T-cell (primary cell): Measurements from ENCODE around the gene TMEM222. TPM values are rescaled to one million over a fixed set of nuclear protein-coding genes. Genes with fewer than 3 reads are reported as not detected.
A peak's percentile ranks its signal among the peaks of the same experiment; 100 is the strongest.

Source experiments
- ATAC-seq, 4 experiments: fragments of 200-7000 bp in 3 of 4; fragments of 150-1000 bp in 1 of 4; cut with Tn5 transposase; replicated peaks in 1 of 4; 1 replicate in 3 of 4; 2 replicates in 1 of 4; pipeline ENCODE4 v1.10.0; 2021; ENCODE audit warnings: moderate library complexity in 3 of 4, mild to moderate bottlenecking in 2 of 4, moderate number of reproducible peaks in 1 of 4
- CTCF ChIA-PET, 2 donors: fragments of 300-600 bp; sonication (Branson Sonifier 250); formaldehyde crosslinking; loops; one replicate each; lab custom pipeline; 2022; ENCODE audit warnings: antibody characterized with exemption in 2 of 2; lab: Charles Lee
- POLR2A ChIA-PET, 2 donors: fragments of 300-600 bp; sonication (Branson Sonifier 250); formaldehyde crosslinking; loops; one replicate each; lab custom pipeline; 2022; ENCODE audit warnings: antibody characterized with exemption in 2 of 2; lab: Charles Lee
- DNase-seq, 35 experiments: peaks; one replicate each; pipeline versions ENCODE4 v3.0.0 to v3.0.0-alpha.2; 2013 to 2023
- H3K27ac ChIP-seq: one replicate; pipeline ENCODE4 v1.5.1; 2013; ENCODE audit warnings: low read length
- H3K27me3 ChIP-seq, 2 experiments: replicated peaks in 1 of 2; 1 replicate in 1 of 2; 2 replicates in 1 of 2; pipeline versions ENCODE4 v1.6.1 to v1.7.0; 2013; ENCODE audit warnings: low read length in 1 of 2, mixed read lengths in 1 of 2; ENCODE audit not compliant: control insufficient read depth in 2 of 2, insufficient read depth in 2 of 2; ENCODE audit errors: extremely low read depth in 1 of 2
- H3K36me3 ChIP-seq, 2 donors: 1 replicate in 1 of 2; 2 replicates in 1 of 2; pipeline versions ENCODE4 v1.6.1 to v1.7.0; 2013; ENCODE audit warnings: low read length in 1 of 2; ENCODE audit not compliant: control insufficient read depth in 2 of 2, insufficient read depth in 1 of 2; ENCODE audit errors: extremely low read depth in 1 of 2
- H3K4me1 ChIP-seq, 2 experiments: 1 replicate in 1 of 2; 2 replicates in 1 of 2; pipeline versions ENCODE4 v1.6.1 to v1.7.0; 2013; ENCODE audit warnings: low read length in 2 of 2, mixed read lengths in 1 of 2; ENCODE audit not compliant: insufficient read depth in 2 of 2, control insufficient read depth in 1 of 2; ENCODE audit errors: extremely low read depth in 1 of 2
- H3K4me3 ChIP-seq, 2 donors: 1 replicate in 1 of 2; 2 replicates in 1 of 2; pipeline versions ENCODE4 v1.5.1 to v1.7.0; 2013; ENCODE audit warnings: mild to moderate bottlenecking in 2 of 2, low read length in 1 of 2, moderate library complexity in 1 of 2; ENCODE audit not compliant: control insufficient read depth in 1 of 2; ENCODE audit errors: extremely low read depth in 1 of 2
- H3K9me3 ChIP-seq: 2 replicates; pipeline ENCODE4 v1.7.0; 2013
- H3K27ac Mint-ChIP-seq, 2 donors: one replicate each; pipeline ENCODE4 v1.8.0; 2020 to 2021; ENCODE audit warnings: mild to moderate bottlenecking in 2 of 2, mixed read lengths in 2 of 2
- H3K27me3 Mint-ChIP-seq, 2 donors: one replicate each; pipeline ENCODE4 v1.8.0; 2021 to 2022; ENCODE audit warnings: mixed read lengths in 2 of 2
- H3K36me3 Mint-ChIP-seq: one replicate; pipeline ENCODE4 v1.8.0; 2021; ENCODE audit warnings: mixed read lengths
- H3K4me1 Mint-ChIP-seq, 3 donors: one replicate each; pipeline ENCODE4 v1.8.0; 2020 to 2022; ENCODE audit warnings: mixed read lengths in 3 of 3, mild to moderate bottlenecking in 1 of 3
- H3K4me3 Mint-ChIP-seq, 3 donors: one replicate each; pipeline ENCODE4 v1.8.0; 2020 to 2022; ENCODE audit warnings: mild to moderate bottlenecking in 3 of 3, mixed read lengths in 3 of 3, moderate library complexity in 3 of 3
- H3K9me3 Mint-ChIP-seq, 3 donors: one replicate each; pipeline ENCODE4 v1.8.0; 2020 to 2022; ENCODE audit warnings: mixed read lengths in 3 of 3
- WGBS: methylation state at CpG from one replicate; pipeline ENCODE4 v1.1.5; 2013; ENCODE audit warnings: missing lambda C conversion rate; ENCODE audit not compliant: insufficient coverage; 5-methylcytosine and 5-hydroxymethylcytosine counted together
- total RNA-seq, 35 experiments: library from RNA in 6 of 35; stranded (reverse) in 6 of 35; fragments of 120-200 nt in 1 of 35; gene quantifications; one replicate each; pipeline versions ENCODE4 v1.2.1 to v1.2.4 and lab custom pipeline; 2013 to 2026

Gene TMEM222
- total RNA-seq, 5 donors from 2014 or later (not counting 1 experiment from before 2014, with no cell fraction given), result 25.2 to 48.8 (median 43.7) TPM

DNA sequence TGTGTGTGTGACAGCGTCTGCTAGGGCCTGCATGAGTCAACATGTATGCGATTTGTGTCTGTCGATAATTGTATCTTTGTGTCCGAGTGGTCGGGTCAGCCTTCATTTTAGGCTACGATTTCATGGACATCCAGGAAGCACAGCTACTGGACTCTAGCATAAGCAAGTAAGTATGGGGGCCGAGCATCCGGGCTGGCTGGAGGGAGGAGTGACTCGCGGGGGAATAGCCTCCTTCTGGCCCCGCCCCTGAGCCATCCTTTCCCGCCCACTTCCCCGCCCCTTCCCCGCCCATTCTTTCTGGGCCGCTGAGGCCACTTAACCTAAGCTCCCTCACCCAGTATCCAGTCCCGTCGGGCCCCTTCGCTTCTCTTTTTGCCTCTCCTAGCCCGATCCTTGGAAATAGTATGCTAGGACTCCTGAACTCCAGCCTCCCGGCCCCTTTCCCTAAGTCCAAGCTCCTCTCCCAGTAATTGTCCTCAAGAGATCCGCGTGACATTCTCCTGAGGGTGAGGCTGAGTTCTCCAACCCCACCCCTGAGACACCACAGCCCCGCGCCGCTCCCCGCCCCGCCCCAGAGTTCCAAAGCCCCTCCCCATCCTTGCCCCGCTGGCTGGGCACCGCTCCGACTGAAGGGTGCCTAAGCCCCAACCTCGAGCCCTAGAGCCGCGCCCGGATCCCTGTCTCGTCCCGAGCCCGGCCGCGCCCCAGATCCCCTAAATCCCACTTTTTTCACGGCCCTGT is 43.6 kb downstream of the TMEM222 start:
- H3K9me3 ChIP-seq, result no peaks in the 10 kb centered on the region
- H3K9me3 Mint-ChIP-seq, result no peaks in the 10 kb centered on the region
- peaks cover 38 to 48% (median 43%) of the 10 kb centered on the region in 3 donors for H3K4me1 Mint-ChIP-seq
- CTCF ChIA-PET, result interaction anchor here (0.6 to 1.8 kb wide), 8 partner anchors 9 to 1144 kb away, joined by 3 to 10 read pairs (median 4); no protein-coding TSS in a partner anchor
- ATAC-seq (peak; percentile 70 to 76 (median 72)), DNase-seq (peak; percentile 37 to 84 (median 70))
- H3K4me3 Mint-ChIP-seq, result peak overlapping the region; percentile 85 to 87 (median 86)
- H3K4me3 ChIP-seq, result peak overlapping the region; percentile 53 to 68
- POLR2A ChIA-PET, result interaction anchor here (0.5 to 0.6 kb wide), 5 partner anchors 14 to 1458 kb away, joined by 3 to 11 read pairs (median 3); no protein-coding TSS in a partner anchor
- H3K27ac Mint-ChIP-seq, result peak overlapping the region; percentile 57 to 82
- peaks cover 0 to 11% of the 10 kb centered on the region in 2 experiments for H3K27me3 ChIP-seq
- peaks cover 15 to 41% of the 10 kb centered on the region in 2 experiments for H3K4me1 ChIP-seq
- H3K27me3 Mint-ChIP-seq, result no peaks in the 10 kb centered on the region
- H3K36me3 ChIP-seq, result no peaks in the 10 kb centered on the region
- no peak overlapping the region for H3K27ac ChIP-seq
- H3K36me3 Mint-ChIP-seq, result no peaks in the 10 kb centered on the region
- WGBS, result 3% methylated on average over 30 of the region's 40 CpGs

DNA sequence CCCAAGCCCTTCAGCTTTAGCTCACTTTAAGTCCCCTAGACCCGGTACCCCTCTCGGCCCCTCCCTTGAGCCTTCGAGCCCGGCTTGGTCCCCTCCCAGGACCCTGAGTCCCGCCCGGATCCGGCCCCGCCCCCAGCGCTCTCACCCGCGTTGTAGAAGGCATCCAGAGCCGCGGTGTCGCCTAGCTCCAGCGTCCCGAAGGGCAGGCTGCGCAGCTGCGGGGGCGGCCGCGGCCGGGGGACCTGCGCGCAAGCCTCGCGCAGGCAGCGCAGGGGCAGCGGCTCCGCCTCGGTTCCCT is 44.1 kb downstream of the TMEM222 start:
- H3K4me1 ChIP-seq, result peaks cover 15 to 36% of the 10 kb centered on the region in 2 experiments
- ATAC-seq, result peak; percentile 62 to 71 (median 66)
- peak overlapping the region; percentile 53 to 68 for H3K4me3 ChIP-seq
- peak overlapping the region; percentile 85 to 87 (median 86) for H3K4me3 Mint-ChIP-seq
- DNase-seq, result peak in 31 of 35 experiments; percentile 29 to 72 (median 56)
- no peaks in the 10 kb centered on the region for H3K9me3 ChIP-seq
- CTCF ChIA-PET, result interaction anchor here (0.6 to 1.8 kb wide), 9 partner anchors 9 to 1143 kb away, joined by 3 to 10 read pairs (median 4); no protein-coding TSS in a partner anchor
- H3K4me1 Mint-ChIP-seq, result peaks cover 38 to 48% (median 43%) of the 10 kb centered on the region in 3 donors
- H3K27me3 Mint-ChIP-seq, result no peaks in the 10 kb centered on the region
- POLR2A ChIA-PET, result interaction anchor here (0.5 to 0.6 kb wide), 4 partner anchors 14 to 1458 kb away, joined by 3 to 11 read pairs (median 3); no protein-coding TSS in a partner anchor
- H3K27me3 ChIP-seq, result peaks cover 0 to 11% of the 10 kb centered on the region in 2 experiments
- no peak overlapping the region for H3K27ac ChIP-seq
- H3K36me3 Mint-ChIP-seq, result no peaks in the 10 kb centered on the region
- 0% methylated on average over 30 of the region's 30 CpGs for WGBS
- H3K9me3 Mint-ChIP-seq, result no peaks in the 10 kb centered on the region
- H3K27ac Mint-ChIP-seq, result peak overlapping the region in 1 of 2 donors; percentile 82
- no peaks in the 10 kb centered on the region for H3K36me3 ChIP-seq

DNA sequence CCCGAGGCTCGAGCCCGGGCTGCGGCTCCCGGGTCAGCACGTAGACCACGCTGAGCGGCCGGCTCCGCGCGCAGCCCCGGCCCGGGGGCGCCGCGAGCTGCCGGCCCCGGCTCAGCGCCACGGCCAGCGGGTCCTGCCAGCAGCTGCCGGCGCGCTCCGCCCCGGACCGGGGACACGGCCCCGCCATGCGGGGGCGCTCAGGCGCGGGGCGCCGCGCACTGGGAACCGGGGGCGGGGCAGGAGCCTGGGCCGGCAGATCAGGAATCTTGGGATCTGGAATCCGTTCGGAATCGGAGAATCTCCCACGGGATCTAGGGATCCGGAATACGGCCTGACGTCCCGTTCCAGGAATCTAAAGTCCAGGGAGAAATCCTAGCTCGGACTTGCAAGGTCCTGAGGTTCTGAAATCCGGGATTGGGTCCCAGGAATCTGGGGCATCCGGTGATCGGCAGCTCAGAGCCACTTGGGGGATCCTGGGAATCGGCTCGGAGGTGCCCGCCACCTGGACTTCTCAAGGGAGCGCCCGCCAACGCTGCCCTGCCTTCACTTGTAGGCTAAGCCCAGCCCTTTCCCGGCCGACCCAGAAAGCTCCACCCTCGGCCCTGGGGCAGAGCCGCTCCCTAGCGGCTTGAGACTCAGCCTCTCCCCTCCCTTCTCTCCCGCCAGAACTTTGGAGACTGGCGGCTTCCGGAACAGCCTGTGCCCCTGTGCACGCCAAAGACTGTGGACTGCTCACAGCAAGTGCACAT is 44.6 kb downstream of the TMEM222 start, which contains the start of gene MAP3K6:
Gene MAP3K6, minus strand, starts transcription at position 551 of the 749 bp plus-strand sequence. Its CDS starts 364 bp downstream, at position 187.
- H3K27ac Mint-ChIP-seq, result peak within 1 kb of the TSS in 1 of 2 donors; percentile 82
- Histone ChIP-seq H3K4me3 (peak within 1 kb of the TSS; percentile 53 to 68), H3K27me3 (peaks cover 0 to 11% of the 10 kb centered on the region in 2 experiments), H3K36me3 (no peaks in the 10 kb centered on the region), H3K4me1 (peaks cover 15 to 36% of the 10 kb centered on the region in 2 experiments), H3K9me3 (no peaks in the 10 kb centered on the region), H3K27ac (no peak within 1 kb of the TSS)
- 3% methylated on average over 60 of the region's 67 CpGs for WGBS
- H3K9me3 Mint-ChIP-seq, result no peaks in the 10 kb centered on the region
- no peaks in the 10 kb centered on the region for H3K27me3 Mint-ChIP-seq
- H3K36me3 Mint-ChIP-seq, result no peaks in the 10 kb centered on the region
- peaks cover 38 to 48% (median 42%) of the 10 kb centered on the region in 3 donors for H3K4me1 Mint-ChIP-seq
- ATAC-seq, result peak; percentile 50 to 58 (median 56)
- ChIA-PET POLR2A (no interaction called here), CTCF (interaction anchor here in 1 of 2 donors (0.7 to 1.8 kb wide), 3 partner anchors 10 to 67 kb away, joined by 3 to 9 read pairs (median 4); no protein-coding TSS in a partner anchor)
- peak in 5 of 35 experiments; percentile 18 to 64 (median 43) for DNase-seq
- peak within 1 kb of the TSS; percentile 85 to 87 (median 86) for H3K4me3 Mint-ChIP-seq

DNA sequence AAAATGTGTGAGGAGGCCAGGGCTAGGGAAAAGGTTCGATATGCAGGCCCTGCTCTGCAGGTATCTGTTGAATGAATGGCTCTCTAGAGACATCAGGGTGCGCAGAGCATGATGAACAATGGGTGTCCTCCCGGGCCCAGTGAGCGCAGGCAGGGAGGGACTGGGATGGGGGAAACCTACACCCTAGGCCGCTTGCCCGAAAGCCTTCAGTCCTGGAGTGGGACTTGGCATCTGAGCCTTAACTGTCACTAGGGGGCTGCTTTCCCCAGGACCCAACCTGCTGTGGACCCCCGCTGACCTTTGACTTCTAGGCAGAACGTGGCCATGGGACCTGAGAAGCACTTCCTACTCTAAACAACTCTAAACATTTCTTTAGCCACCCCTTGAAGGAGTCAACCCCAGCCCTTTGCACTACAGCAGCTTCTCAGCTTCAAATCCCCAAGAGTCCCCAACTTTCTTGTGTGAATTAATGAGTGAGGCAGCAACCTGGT is 45.2 kb downstream of the TMEM222 start:
- Histone ChIP-seq H3K27ac (no peak overlapping the region), H3K4me1 (peaks cover 15 to 36% of the 10 kb centered on the region in 2 experiments), H3K27me3 (peaks cover 0 to 11% of the 10 kb centered on the region in 2 experiments), H3K4me3 (peak overlapping the region in 1 of 2 donors; percentile 53), H3K36me3 (no peaks in the 10 kb centered on the region), H3K9me3 (no peaks in the 10 kb centered on the region)
- no peaks in the 10 kb centered on the region for H3K36me3 Mint-ChIP-seq
- H3K9me3 Mint-ChIP-seq, result no peaks in the 10 kb centered on the region
- no peak for ATAC-seq
- ChIA-PET POLR2A (no interaction called here), CTCF (interaction anchor here (1.1 to 1.4 kb wide), 2 partner anchors 9 to 68 kb away, joined by 4 read pairs; no protein-coding TSS in a partner anchor)
- H3K27me3 Mint-ChIP-seq, result no peaks in the 10 kb centered on the region
- peaks cover 38 to 48% (median 42%) of the 10 kb centered on the region in 3 donors for H3K4me1 Mint-ChIP-seq
- peak overlapping the region; percentile 71 to 79 (median 78) for H3K4me3 Mint-ChIP-seq
- no peak for DNase-seq
- WGBS, result 83% methylated on average over 8 of the region's 8 CpGs
- peak overlapping the region in 1 of 2 donors; percentile 55 for H3K27ac Mint-ChIP-seq

DNA sequence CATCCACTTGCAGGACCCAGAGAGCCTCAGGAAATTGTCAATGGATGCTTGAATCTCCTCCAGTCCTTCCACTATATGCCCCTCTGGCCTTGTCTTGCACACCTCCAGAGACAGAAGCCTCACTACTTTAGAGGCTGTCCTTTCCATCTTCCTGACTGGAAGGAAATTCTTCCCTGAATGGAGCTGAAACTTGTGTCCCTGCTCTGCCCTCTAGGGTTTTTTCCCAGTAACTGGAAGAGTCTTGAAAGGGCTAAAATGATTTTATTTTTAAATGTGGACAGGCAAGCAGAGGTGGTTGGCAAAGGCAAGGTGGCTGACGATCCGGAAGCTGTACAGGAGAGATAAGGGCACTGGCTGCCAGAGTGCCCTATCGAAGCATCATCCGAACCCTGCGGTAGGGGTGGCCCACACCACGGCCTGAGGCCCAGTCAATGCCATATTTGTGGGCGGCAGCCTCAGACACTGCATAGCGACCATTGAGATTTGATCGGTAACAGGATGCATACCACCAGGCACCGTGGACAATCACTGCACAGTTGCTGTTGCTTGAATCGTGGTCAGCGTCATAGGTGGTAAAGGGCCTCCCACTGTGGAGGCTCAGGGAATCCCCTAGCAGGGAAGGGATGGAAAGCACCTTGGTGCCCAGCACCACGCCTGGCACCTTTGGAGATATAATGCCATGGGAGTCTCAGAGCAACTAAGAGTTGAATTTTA is 47.1 kb downstream of the TMEM222 start:
- 57% methylated on average over 13 of the region's 13 CpGs for WGBS
- H3K4me3 Mint-ChIP-seq, result no peak overlapping the region
- H3K27ac ChIP-seq, result no peak overlapping the region
- DNase-seq, result peak in 4 of 35 experiments; percentile 25 to 39 (median 34)
- ATAC-seq, result peak in 1 of 4 experiments; percentile 13
- no peaks in the 10 kb centered on the region for H3K9me3 Mint-ChIP-seq
- no peaks in the 10 kb centered on the region for H3K9me3 ChIP-seq
- no peaks in the 10 kb centered on the region for H3K36me3 ChIP-seq
- H3K27ac Mint-ChIP-seq, result peak overlapping the region; percentile 36 to 58
- H3K4me1 Mint-ChIP-seq, result peaks cover 33 to 43% (median 40%) of the 10 kb centered on the region in 3 donors
- H3K4me3 ChIP-seq, result no peak overlapping the region
- H3K27me3 Mint-ChIP-seq, result no peaks in the 10 kb centered on the region
- H3K27me3 ChIP-seq, result peaks cover 0 to 11% of the 10 kb centered on the region in 2 experiments
- H3K4me1 ChIP-seq, result peaks cover 15 to 36% of the 10 kb centered on the region in 2 experiments
- CTCF ChIA-PET, result interaction anchor here (0.7 to 1.4 kb wide), 3 partner anchors 11 to 210 kb away, joined by 4 to 12 read pairs (median 5); no protein-coding TSS in a partner anchor
- no peaks in the 10 kb centered on the region for H3K36me3 Mint-ChIP-seq
- POLR2A ChIA-PET, result interaction anchor here in 1 of 2 donors (1.1 kb wide), 1 partner anchor 25 kb away, joined by 4 read pairs; no protein-coding TSS in a partner anchor
